Adrenal gland (tissue), 12 donors: ENCODE measurements around the gene ADAM17. TPM values are rescaled to one million over a fixed set of nuclear protein-coding genes. Genes with fewer than 3 reads are reported as not detected.

ENCODE experiments used
- DNase-seq, 7 donors: peaks; one replicate each; pipeline ENCODE4 v3.0.0-alpha.2; 2019 to 2020
- H3K27ac ChIP-seq, 5 donors: fragments of 200-600 bp; sonication (generic) in 4 of 5; 1 replicate in 3 of 5; 2 replicates in 2 of 5; pipeline versions ENCODE4 v1.5.1 to v1.8.0; 2016 to 2020; ENCODE audit warnings: mild to moderate bottlenecking in 1 of 5
- H3K27me3 ChIP-seq: fragments of 200-600 bp; 2 replicates; pipeline ENCODE4 v1.8.0; 2021
- H3K36me3 ChIP-seq, 2 donors: fragments of 200-600 bp; replicated peaks in 1 of 2; 1 replicate in 1 of 2; 2 replicates in 1 of 2; pipeline versions ENCODE4 v1.5.1 to v1.8.0; 2018 to 2022
- H3K4me1 ChIP-seq, 2 donors: fragments of 200-600 bp; replicated peaks in 1 of 2; 1 replicate in 1 of 2; 2 replicates in 1 of 2; pipeline versions ENCODE4 v1.5.1 to v1.8.0; 2018 to 2021
- H3K4me3 ChIP-seq, 4 donors: fragments of 200-600 bp; sonication (generic) in 3 of 4; one replicate each; pipeline ENCODE4 v1.5.1; 2016 to 2018
- H3K9me3 ChIP-seq, 3 donors: fragments of 200-600 bp; sonication (generic) in 1 of 3; replicated peaks in 1 of 3; 1 replicate in 2 of 3; 2 replicates in 1 of 3; pipeline versions ENCODE4 v1.5.1 to v1.8.0; 2016 to 2021
- CTCF ChIP-seq, 6 experiments: fragments of 450-650 bp in 4 of 6; fragments of 200-600 bp in 2 of 6; sonication (generic) in 1 of 6; IDR thresholded peaks; 1 replicate in 5 of 6; 2 replicates in 1 of 6; pipeline versions ENCODE4 v1.5.1 to v1.8.0; 2016 to 2021; ENCODE audit warnings: antibody characterized with exemption in 6 of 6, mild to moderate bottlenecking in 2 of 6, moderate library complexity in 1 of 6
- POLR2A ChIP-seq, 2 donors: fragments of 450-650 bp; IDR thresholded peaks; one replicate each; pipeline ENCODE4 v1.6.1; 2017; ENCODE audit warnings: antibody characterized with exemption in 2 of 2, mild to moderate bottlenecking in 2 of 2, moderate library complexity in 1 of 2
- WGBS, 4 donors: extraction: QIAGEN DNeasy Blood & Tissue Kit in 2 of 4; methylation state at CpG; one replicate each; pipeline versions ENCODE4 v1.1.5 to v1.1.7; 2013 to 2017; 5-methylcytosine and 5-hydroxymethylcytosine counted together
- intact Hi-C, 2 donors: fragments of 100-400 bp; cut with DNase I; formaldehyde crosslinking; loops; one replicate each; pipeline versions ENCODE4 v1.14.1 to v1.15.0; 2022 to 2023
- polyA plus RNA-seq, 3 donors: library from polyadenylated mRNA; stranded (reverse); fragments of 200-250 nt in 2 of 3; fragments of 350-450 nt in 1 of 3; fragmentation: Illumina TruSeq in 1 of 3; extraction: RNeasy Lipid Tissue Mini Kit (QIAGEN cat#74804) in 1 of 3; gene quantifications; one replicate each; pipeline ENCODE4 v1.2.3, GENCODE V29; 2013 to 2014
- total RNA-seq, 9 donors: library from RNA; depleted of rRNA in 4 of 9; stranded (reverse); fragments of >200 nt in 4 of 9; fragments of 120-200 nt in 1 of 9; fragmentation: NEBNext Ultra II Directional in 1 of 9; extraction: Animal tissue kit (Norgen Biotek cat#: 25700) in 1 of 9; gene quantifications; one replicate each; pipeline versions ENCODE4 v1.1.0 to v1.2.4, GENCODE V29; 2013 to 2023
- donor health status: healthy with polysubstance abuse.
- donor health status: Bipolar disorder and iron deficiency.
- donor health status: DM: yes; HTN: yes; CAD: no.
- donor health status: DM: no; HTN: no; CAD: no.
- donor health status: DM: no; HTN: no; CAD: no.
- donor health status: DM: yes; HTN: yes; CAD: no.

Gene ADAM17
- total and polyA plus RNA-seq, 12 donors: 10.6 to 39.4 (median 19.7) TPM

DNA sequence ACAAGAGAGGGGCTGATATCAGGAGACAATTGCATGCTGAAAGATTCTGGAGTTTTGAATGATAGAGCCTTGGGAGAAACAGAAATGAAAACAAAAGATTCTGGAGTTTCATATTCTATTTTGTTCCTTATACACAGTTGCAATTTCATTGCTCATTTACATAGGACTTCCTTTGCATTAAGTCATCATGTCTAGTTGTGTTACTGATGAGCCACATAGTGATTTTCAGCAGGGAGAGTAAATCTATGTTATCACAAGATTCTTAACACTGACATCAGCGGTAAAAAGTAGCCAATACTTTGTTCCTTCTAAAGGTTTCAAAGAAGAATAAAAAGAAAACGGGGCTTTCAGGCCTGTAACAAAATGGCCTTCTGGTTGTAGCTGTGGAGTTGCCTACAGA lies 7.1 kb downstream of the ADAM17 start:
- WGBS, 4 donors: 66 to 77% (median 75%) methylated on average over 2 of the region's 2 CpGs
- DNase-seq: no peak
- Histone ChIP-seq H3K36me3 (no peaks in the 10 kb centered on the region), H3K27ac (no peak overlapping the region), H3K9me3 (no peaks in the 10 kb centered on the region), H3K4me3 (no peak overlapping the region), H3K27me3 (no peaks in the 10 kb centered on the region), H3K4me1 (peaks cover 29 to 85% of the 10 kb centered on the region in 2 donors)
- no peak for TF ChIP-seq CTCF (IDR thresholded peaks at IDR 0.05)
- TF ChIP-seq POLR2A (IDR thresholded peaks at IDR 0.05): no peak
- intact Hi-C loops: loop anchor here in 1 of 2 donors (10.0 kb wide), 1 partner anchor 226 kb away; no protein-coding TSS in a partner anchor

DNA sequence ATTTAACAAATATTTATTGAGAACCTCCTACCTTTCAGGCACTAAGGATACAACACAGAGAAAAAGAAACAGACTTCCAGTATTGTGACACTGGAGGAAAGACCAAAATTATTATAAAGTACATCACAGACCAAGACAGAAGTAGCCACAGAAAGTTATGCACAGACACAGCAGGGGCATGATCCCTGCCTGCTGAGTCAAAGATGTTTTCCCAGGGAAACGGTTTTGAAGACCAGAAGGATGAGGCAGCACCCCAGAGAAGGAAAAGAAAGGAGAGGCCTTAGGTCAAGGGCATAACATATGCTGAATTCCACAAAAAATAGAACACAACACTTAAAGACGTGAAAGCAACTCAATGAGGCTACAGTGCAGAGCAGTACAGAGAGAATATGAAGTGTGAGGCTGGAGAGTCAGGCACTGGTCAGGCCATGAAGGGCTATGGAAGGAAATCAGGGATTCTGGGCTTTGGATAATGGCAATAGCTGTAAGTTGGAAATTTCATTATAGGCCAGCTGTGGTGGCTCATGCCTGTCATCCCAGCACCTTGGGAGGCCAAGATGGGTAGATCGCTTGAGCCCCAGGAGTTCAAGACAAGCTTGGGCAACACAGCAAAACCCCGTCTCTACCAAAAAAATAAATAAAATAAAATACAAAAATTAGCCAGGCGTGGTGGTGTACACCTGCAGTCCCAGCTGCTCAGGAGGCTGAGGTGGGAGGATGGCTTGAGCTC lies 8.2 kb downstream of the ADAM17 start:
- intact Hi-C loops: loop anchor here in 1 of 2 donors (10.0 kb wide), 1 partner anchor 227 kb away; no protein-coding TSS in a partner anchor
- H3K27me3 ChIP-seq: no peaks in the 10 kb centered on the region

DNA sequence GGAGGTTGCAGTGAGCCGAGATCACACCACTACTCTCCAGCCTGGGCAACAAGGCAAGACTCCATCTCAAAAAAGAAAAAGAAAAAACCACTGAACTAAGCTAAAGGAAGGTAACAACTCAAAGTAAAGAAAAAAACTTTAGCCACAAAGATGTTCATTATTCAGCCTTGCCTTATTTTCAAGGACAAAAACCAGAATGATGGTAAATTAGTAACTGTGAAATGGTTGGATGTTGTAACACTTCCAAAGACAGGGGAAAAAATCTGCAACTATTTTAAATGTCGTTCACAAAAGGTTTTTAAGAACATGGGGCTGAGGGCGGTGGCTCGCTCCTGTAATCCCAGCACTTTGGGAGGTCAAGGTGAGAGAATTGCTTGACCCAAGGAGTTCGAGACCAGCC lies 10.1 kb downstream of the ADAM17 start:
- 61 to 84% (median 75%) methylated on average over 5 of the region's 5 CpGs for WGBS, 4 donors
- Histone ChIP-seq H3K4me1 (peaks cover 19 to 69% of the 10 kb centered on the region in 2 donors), H3K36me3 (no peaks in the 10 kb centered on the region), H3K9me3 (no peaks in the 10 kb centered on the region), H3K27me3 (no peaks in the 10 kb centered on the region), H3K4me3 (no peak overlapping the region), H3K27ac (no peak overlapping the region)
- intact Hi-C loops: loop anchor here in 1 of 2 donors (10.0 kb wide), 1 partner anchor 229 kb away; no protein-coding TSS in a partner anchor
- no peak for DNase-seq
- TF ChIP-seq POLR2A (IDR thresholded peaks at IDR 0.05) (no peak), CTCF (IDR thresholded peaks at IDR 0.05) (no peak)

More for the DNA sequence above, 8.2 kb downstream of the ADAM17 start:
- H3K36me3 ChIP-seq: no peaks in the 10 kb centered on the region
- TF ChIP-seq POLR2A (IDR thresholded peaks at IDR 0.05) (no peak), CTCF (IDR thresholded peaks at IDR 0.05) (no peak)
- no peak overlapping the region for H3K4me3 ChIP-seq
- peaks cover 26 to 83% of the 10 kb centered on the region in 2 donors for H3K4me1 ChIP-seq
- WGBS, 4 donors: 65 to 78% (median 71%) methylated on average over 5 of the region's 5 CpGs
- no peak overlapping the region for H3K27ac ChIP-seq
- H3K9me3 ChIP-seq: no peaks in the 10 kb centered on the region
- DNase-seq: no peak

DNA sequence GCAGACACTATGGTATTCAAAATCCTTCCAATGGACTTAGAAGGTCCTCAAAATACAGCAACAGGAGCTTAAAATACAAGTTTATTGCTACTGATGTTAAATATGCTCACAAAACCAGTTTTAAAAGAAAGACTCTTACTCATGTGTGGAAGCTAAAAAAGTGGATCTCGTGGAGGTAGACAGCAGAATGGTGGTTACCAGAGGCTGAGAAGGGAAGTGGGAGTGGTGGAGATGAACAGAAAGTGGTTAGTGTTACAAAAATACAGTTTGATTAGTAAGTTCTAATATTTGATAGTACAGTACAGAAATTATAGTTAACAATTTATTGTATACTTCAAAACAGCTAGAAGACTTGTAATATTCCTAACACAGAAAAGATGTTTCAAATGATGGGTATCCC lies 12.1 kb downstream of the ADAM17 start:
- TF ChIP-seq POLR2A (IDR thresholded peaks at IDR 0.05): no peak
- no peak for TF ChIP-seq CTCF (IDR thresholded peaks at IDR 0.05)
- no peaks in the 10 kb centered on the region for H3K36me3 ChIP-seq
- 25 to 71% (median 59%) methylated on average over 1 of the region's 1 CpG for WGBS, 4 donors
- DNase-seq: no peak
- no peak overlapping the region for H3K4me3 ChIP-seq
- no peaks in the 10 kb centered on the region for H3K27me3 ChIP-seq
- intact Hi-C loops: loop anchor here in 1 of 2 donors (10.0 kb wide), 1 partner anchor 231 kb away; no protein-coding TSS in a partner anchor
- no peaks in the 10 kb centered on the region for H3K9me3 ChIP-seq
- H3K4me1 ChIP-seq: peaks cover 28 to 76% of the 10 kb centered on the region in 2 donors
- no peak overlapping the region for H3K27ac ChIP-seq
